Measurements from ENCODE around the gene CDH1. TPM values are rescaled to one million over a fixed set of nuclear protein-coding genes. Genes with fewer than 3 reads are reported as not detected.

CDH1 gene
- total RNA-seq, 2 experiments from 2014 or later: 0.16 to 0.54 TPM

DNA sequence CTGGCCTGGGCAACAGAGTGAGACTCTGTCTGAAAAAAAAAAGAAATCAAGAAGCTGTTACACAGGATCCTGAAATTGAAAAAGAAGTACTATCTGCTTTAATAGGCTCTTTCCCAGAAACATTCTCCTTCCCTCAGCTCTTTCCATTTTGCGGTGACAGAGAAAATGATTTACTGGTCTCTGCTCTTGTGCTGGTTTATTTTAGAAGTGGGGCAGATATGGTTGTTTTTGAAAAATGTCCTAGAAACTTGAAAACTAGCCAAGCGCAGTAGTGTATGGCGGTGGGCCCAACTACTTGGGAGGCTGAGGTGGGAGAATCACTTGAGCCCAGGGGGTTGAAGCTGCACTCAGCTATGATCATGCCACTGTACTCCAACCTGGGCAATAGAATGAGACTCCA, 77.4 kb downstream of the CDH1 start:
- Mint-ChIP-seq H3K27me3 (no peaks in the 10 kb centered on the region), H3K4me1 (ENCODE audit: low read depth) (peaks cover 2% of the 10 kb centered on the region), H3K27ac (no peak overlapping the region), H3K36me3 (ENCODE audit: low read depth) (no peaks in the 10 kb centered on the region), H3K4me3 (no peak overlapping the region), H3K9me3 (no peaks in the 10 kb centered on the region)
- CTCF ChIA-PET: no interaction called here
- POLR2A ChIA-PET: interaction anchor here (0.7 kb wide), 1 partner anchor 142 kb away, joined by 3 read pairs; no protein-coding TSS in a partner anchor
- ATAC-seq (no peak), DNase-seq (no peak)
- TF ChIP-seq, protein P1, sequence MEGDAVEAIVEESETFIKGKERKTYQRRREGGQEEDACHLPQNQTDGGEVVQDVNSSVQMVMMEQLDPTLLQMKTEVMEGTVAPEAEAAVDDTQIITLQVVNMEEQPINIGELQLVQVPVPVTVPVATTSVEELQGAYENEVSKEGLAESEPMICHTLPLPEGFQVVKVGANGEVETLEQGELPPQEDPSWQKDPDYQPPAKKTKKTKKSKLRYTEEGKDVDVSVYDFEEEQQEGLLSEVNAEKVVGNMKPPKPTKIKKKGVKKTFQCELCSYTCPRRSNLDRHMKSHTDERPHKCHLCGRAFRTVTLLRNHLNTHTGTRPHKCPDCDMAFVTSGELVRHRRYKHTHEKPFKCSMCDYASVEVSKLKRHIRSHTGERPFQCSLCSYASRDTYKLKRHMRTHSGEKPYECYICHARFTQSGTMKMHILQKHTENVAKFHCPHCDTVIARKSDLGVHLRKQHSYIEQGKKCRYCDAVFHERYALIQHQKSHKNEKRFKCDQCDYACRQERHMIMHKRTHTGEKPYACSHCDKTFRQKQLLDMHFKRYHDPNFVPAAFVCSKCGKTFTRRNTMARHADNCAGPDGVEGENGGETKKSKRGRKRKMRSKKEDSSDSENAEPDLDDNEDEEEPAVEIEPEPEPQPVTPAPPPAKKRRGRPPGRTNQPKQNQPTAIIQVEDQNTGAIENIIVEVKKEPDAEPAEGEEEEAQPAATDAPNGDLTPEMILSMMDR (IDR thresholded peaks at IDR 0.05): no peak
- intact Hi-C loops (cut with micrococcal nuclease): no loop called here

DNA sequence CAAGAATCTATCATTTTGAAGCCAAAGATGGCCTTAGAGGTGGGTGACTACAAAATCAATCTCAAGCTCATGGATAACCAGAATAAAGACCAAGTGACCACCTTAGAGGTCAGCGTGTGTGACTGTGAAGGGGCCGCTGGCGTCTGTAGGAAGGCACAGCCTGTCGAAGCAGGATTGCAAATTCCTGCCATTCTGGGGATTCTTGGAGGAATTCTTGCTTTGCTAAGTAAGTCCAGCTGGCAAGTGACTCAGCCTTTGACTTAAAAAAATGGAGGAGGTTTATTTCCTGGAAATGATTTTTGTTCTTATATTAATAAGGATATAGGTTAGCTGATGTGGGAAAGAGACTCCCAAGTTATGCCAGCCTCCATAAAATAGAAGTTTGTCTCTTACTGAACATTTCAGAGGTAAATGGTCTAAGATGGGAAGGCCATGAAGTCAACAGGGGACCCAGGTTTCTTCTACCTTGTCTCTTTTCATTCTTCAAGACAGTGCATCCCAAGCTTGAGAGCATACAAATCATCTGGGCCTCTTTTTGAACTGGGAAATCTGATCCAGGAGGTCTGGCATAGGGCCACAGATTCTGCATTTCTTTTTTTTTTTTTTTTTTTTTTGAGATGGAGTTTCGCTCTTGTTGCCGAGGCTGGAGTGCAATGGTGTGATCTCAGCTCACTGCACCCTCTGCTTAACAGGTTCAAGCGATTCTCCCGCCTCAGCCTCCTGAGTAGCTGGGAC, 86.5 kb downstream of the CDH1 start:
- ATAC-seq (no peak), DNase-seq (no peak)
- H3K27me3 Mint-ChIP-seq: no peaks in the 10 kb centered on the region
- H3K4me1 Mint-ChIP-seq (ENCODE audit: low read depth): no peaks in the 10 kb centered on the region
- H3K4me3 Mint-ChIP-seq: no peak overlapping the region
- H3K27ac Mint-ChIP-seq: no peak overlapping the region
- no peaks in the 10 kb centered on the region for H3K9me3 Mint-ChIP-seq
- CTCF ChIA-PET: interaction anchor here (1.2 to 1.5 kb wide), 2 partner anchors 24 to 294 kb away, joined by 3 read pairs; no protein-coding TSS in a partner anchor
- POLR2A ChIA-PET: no interaction called here
- TF ChIP-seq, protein P1 (IDR thresholded peaks at IDR 0.05): no peak
- intact Hi-C loops (cut with micrococcal nuclease): no loop called here
- H3K36me3 Mint-ChIP-seq (ENCODE audit: low read depth): no peaks in the 10 kb centered on the region

DNA sequence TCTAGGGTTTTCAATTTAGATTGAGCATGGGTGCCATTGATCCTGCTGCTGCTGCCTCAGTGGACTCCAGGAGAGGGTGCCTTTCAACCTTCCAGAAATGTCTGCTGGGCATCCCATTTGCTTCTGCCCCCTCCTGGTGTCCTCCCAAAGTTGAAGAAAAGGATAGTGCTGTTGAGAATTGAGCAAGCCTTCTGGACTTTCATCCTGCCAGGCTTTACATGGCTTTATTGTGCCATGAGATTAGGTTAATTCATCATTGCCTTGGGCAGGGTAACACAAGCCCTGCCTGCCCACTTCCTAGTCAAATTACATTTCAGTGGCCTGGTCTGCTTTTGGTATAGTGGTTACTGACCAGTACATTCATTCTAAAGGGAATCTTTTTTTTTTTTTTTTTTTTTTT, 88.3 kb downstream of the CDH1 start:
- intact Hi-C loops (cut with micrococcal nuclease): no loop called here
- Mint-ChIP-seq H3K4me3 (no peak overlapping the region), H3K4me1 (ENCODE audit: low read depth) (no peaks in the 10 kb centered on the region), H3K27me3 (no peaks in the 10 kb centered on the region), H3K36me3 (ENCODE audit: low read depth) (no peaks in the 10 kb centered on the region), H3K27ac (no peak overlapping the region), H3K9me3 (no peaks in the 10 kb centered on the region)
- ATAC-seq (no peak), DNase-seq (no peak)
- POLR2A ChIA-PET: no interaction called here
- CTCF ChIA-PET: interaction anchor here (1.0 kb wide), 1 partner anchor 235 kb away, joined by 3 read pairs; no protein-coding TSS in a partner anchor
- TF ChIP-seq, protein P1 (IDR thresholded peaks at IDR 0.05): no peak

DNA sequence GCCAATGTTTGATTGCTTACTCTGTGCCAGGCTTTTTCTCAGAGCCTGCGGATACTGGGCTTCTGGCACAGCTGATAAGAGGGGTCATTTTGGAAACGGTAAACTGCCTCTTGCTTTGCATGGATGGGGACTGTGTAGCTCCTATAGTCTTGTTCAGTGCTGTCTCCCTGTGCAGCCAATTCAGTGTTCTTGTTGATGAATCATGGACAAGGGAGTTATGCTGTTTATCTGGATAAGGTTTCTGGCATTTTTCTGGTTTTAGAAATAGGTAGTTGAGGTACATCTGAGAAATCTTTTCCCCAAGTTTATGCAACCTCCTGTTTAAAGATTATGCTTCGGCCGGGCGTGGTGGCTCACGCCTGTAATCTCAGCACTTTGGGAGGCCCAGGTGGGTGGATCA, 89.6 kb downstream of the CDH1 start:
- CTCF ChIA-PET: no interaction called here
- Mint-ChIP-seq H3K27ac (no peak overlapping the region), H3K36me3 (ENCODE audit: low read depth) (no peaks in the 10 kb centered on the region), H3K4me3 (no peak overlapping the region), H3K9me3 (no peaks in the 10 kb centered on the region), H3K4me1 (ENCODE audit: low read depth) (no peaks in the 10 kb centered on the region), H3K27me3 (no peaks in the 10 kb centered on the region)
- no peak for ATAC-seq
- TF ChIP-seq, protein P1 (IDR thresholded peaks at IDR 0.05): no peak
- intact Hi-C loops (cut with micrococcal nuclease): no loop called here
- POLR2A ChIA-PET: interaction anchor here (3.3 kb wide), 1 partner anchor 17 kb away, joined by 16 read pairs; the partner anchor contains the start of gene TANGO6
- no peak for DNase-seq

DNA sequence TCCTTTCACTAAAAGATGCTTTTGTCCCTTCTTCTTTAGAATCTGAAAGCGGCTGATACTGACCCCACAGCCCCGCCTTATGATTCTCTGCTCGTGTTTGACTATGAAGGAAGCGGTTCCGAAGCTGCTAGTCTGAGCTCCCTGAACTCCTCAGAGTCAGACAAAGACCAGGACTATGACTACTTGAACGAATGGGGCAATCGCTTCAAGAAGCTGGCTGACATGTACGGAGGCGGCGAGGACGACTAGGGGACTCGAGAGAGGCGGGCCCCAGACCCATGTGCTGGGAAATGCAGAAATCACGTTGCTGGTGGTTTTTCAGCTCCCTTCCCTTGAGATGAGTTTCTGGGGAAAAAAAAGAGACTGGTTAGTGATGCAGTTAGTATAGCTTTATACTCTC, 96.2 kb downstream of the CDH1 start:
- TF ChIP-seq, protein P1 (IDR thresholded peaks at IDR 0.05): no peak
- Mint-ChIP-seq H3K4me3 (no peak overlapping the region), H3K9me3 (no peaks in the 10 kb centered on the region), H3K27me3 (no peaks in the 10 kb centered on the region), H3K36me3 (ENCODE audit: low read depth) (no peaks in the 10 kb centered on the region), H3K4me1 (ENCODE audit: low read depth) (no peaks in the 10 kb centered on the region), H3K27ac (no peak overlapping the region)
- CTCF ChIA-PET: interaction anchor here (1.6 kb wide), 1 partner anchor 243 kb away, joined by 4 read pairs; no protein-coding TSS in a partner anchor
- intact Hi-C loops (cut with micrococcal nuclease): no loop called here
- POLR2A ChIA-PET: interaction anchor here (0.6 to 1.9 kb wide), 3 partner anchors 10 to 13 kb away, joined by 3 to 4 read pairs (median 3); partner anchors contain the start of gene TANGO6
- no peak for ATAC-seq
- no peak for DNase-seq

All from activated CD8-positive, alpha-beta T cell treated with anti-CD3 and anti-CD28 coated beads for 36 hours (primary cell).